Measurements from ENCODE around the gene SIT1. TPM values are rescaled to one million over a fixed set of nuclear protein-coding genes. Genes with fewer than 3 reads are reported as not detected.

The SIT1 gene
- total and polyA plus RNA-seq, 2 experiments from 2014 or later, result 13.2 to 14.7 TPM

- no peak for ATAC-seq
- H3K27ac ChIP-seq (ENCODE audit: low read depth), result no peak overlapping the region
- H3K4me1 ChIP-seq (ENCODE audit: insufficient read depth), result peaks cover 5% of the 10 kb centered on the region
- TF ChIP-seq JUNB (IDR thresholded peaks at IDR 0.05; ENCODE audit: unreplicated experiment), result no peak
- no peak for TF ChIP-seq CREB1 (CRISPR knock-in tag; IDR thresholded peaks at IDR 0.05; ENCODE audit: low read depth)
- no peak for TF ChIP-seq ETS1 (IDR thresholded peaks at IDR 0.05)
- no peak for TF ChIP-seq ZNF331 (CRISPR knock-in tag; IDR thresholded peaks at IDR 0.05; ENCODE audit: low read depth)
- TF ChIP-seq ZNF462 (CRISPR knock-in tag; IDR thresholded peaks at IDR 0.05), result no peak
- no peak for TF ChIP-seq NANOG (IDR thresholded peaks at IDR 0.05; ENCODE audit: borderline replicate concordance)
- no peak for TF ChIP-seq STAT1 (IDR thresholded peaks at IDR 0.05; ENCODE audit: unreplicated experiment)
- TF ChIP-seq ZNF114 (CRISPR knock-in tag; IDR thresholded peaks at IDR 0.05), result no peak
- TF ChIP-seq EZH2phosphoT487 (IDR thresholded peaks at IDR 0.05; ENCODE audit: unreplicated experiment), result no peak
- no peak for TF ChIP-seq CTCF (conservative IDR thresholded peaks at IDR 0.05; ENCODE audit: low read depth in 2 of 2)
- TF ChIP-seq REST (IDR thresholded peaks at IDR 0.05; ENCODE audit: unreplicated experiment), result no peak
- TF ChIP-seq POLR2AphosphoS5 (IDR thresholded peaks at IDR 0.05; ENCODE audit: low read depth), result no peak
- TF ChIP-seq EZH2 (IDR thresholded peaks at IDR 0.05; ENCODE audit: low read depth, unreplicated experiment), result no peak
- H3K4me3 Mint-ChIP-seq, result no peak overlapping the region
- H4K20me1 ChIP-seq (replicated peaks; ENCODE audit: insufficient read depth), result no peaks in the 10 kb centered on the region
- H3K4me1 Mint-ChIP-seq, result peaks cover 9% of the 10 kb centered on the region
- no peaks in the 10 kb centered on the region for H3K36me3 ChIP-seq (ENCODE audit: insufficient read depth)
- no peak overlapping the region for H2AFZ ChIP-seq
- H3K27ac Mint-ChIP-seq, result no peak overlapping the region
- H3K4me3 ChIP-seq, result no peak overlapping the region
- peaks cover 12% of the 10 kb centered on the region for H3K9me2 ChIP-seq (ENCODE audit: insufficient read depth)
- DNase-seq (ENCODE audit: low spot score), result no peak
- H3K4me2 ChIP-seq, result no peak overlapping the region
- no peaks in the 10 kb centered on the region for H3K9me3 Mint-ChIP-seq
- peaks cover 7% of the 10 kb centered on the region; the same call in 1 of the 2 replicates for H3K27me3 ChIP-seq (ENCODE audit: insufficient read depth)
- 0 out of 2 replicates have a peak, but pooled peaks cover 3% of the 10 kb centered on the region for H3F3A ChIP-seq (replicated peaks; ENCODE audit: low read depth)
- H3K27me3 Mint-ChIP-seq (ENCODE audit: insufficient read depth, low read depth, poor library complexity), result peaks cover 8% of the 10 kb centered on the region
- no peaks in the 10 kb centered on the region for H3K36me3 Mint-ChIP-seq (ENCODE audit: low read depth)
- peaks cover under 1% of the 10 kb centered on the region; the same call in 1 of the 2 replicates for H3K79me2 ChIP-seq (replicated peaks; ENCODE audit: insufficient read depth)
Measured at GRCh38 chr9:35669331-35670145, 18.8 kb upstream of the SIT1 start.

Data from GM23338 (cell line).